ENCODE data around the gene ASS1.
A peak's percentile ranks its signal among the peaks of the same experiment; 100 is the strongest.

The ASS1 gene

DNA sequence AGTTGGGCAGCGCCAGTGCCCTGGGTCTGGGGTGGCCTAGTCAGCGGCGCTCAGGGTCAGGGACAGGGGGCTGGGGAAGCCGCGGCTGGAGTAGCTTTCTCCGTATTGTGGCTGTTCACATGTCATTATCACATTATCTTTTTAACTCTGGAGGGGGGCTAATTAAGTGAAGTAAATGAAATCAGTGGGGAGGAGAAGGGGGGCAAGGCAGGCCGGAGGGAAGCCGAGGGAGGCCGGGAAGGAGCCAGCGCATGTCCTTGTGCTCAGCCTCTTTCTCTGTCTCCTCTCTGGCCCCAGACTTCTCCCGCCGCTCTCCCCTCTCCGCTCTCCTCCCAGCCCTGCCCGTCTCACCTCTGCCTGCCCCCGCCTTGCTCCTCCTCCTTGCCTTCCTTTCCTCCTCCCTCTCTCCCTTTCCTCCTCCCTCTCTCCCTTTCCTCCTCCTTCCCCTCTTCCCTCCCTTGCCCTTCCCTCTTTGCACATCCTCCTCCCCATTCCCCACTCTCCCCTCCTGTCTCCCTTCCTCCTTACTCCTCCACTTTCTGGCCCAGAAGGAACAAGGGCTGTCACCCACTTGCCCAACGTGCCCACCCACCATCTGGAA is 38.7 kb downstream of the ASS1 start (continued):
- TF ChIP-seq, protein P1, sequence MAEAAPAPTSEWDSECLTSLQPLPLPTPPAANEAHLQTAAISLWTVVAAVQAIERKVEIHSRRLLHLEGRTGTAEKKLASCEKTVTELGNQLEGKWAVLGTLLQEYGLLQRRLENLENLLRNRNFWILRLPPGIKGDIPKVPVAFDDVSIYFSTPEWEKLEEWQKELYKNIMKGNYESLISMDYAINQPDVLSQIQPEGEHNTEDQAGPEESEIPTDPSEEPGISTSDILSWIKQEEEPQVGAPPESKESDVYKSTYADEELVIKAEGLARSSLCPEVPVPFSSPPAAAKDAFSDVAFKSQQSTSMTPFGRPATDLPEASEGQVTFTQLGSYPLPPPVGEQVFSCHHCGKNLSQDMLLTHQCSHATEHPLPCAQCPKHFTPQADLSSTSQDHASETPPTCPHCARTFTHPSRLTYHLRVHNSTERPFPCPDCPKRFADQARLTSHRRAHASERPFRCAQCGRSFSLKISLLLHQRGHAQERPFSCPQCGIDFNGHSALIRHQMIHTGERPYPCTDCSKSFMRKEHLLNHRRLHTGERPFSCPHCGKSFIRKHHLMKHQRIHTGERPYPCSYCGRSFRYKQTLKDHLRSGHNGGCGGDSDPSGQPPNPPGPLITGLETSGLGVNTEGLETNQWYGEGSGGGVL (tag by site-specific recombination; IDR thresholded peaks at IDR 0.05): peak; percentile 63
- TF ChIP-seq EGR2 (tag by site-specific recombination; IDR thresholded peaks at IDR 0.05; ENCODE audit: low read depth): peak; percentile 68

DNA sequence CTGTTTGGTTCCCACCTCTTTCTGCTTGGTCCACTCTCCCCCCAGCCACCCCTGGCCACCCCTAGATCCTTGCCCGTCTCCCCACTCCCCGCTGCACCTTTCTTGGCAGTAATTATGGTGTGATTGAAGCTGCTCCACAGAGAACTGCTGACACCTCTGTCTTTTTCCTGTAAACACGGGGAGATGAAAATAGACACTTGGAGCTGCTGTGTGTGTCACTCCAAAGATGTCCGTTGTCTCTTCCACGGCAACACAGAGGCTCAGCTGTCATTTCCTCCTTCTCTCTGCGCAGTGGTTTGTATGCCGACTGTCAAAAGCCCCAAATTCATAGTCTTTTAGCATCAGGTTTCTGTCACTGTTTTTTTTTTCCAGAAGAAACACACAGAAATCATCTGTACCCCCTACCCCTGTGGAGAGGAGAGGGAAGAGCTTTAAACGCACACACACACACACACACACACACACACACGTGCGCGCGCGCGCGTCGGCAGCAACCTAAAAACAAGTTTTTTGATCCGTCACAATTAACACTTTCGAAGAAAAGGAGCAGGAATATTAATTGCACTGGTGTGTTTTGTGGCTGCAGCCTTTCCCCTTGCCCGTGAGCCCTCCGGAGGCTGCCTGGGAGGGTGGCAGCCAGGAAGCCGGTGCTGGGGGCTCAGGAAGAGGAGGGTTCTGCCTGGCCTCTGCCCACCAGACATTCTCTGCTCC is 39.8 kb downstream of the ASS1 start:
- no peaks in the 10 kb centered on the region for H3K9me3 ChIP-seq (ENCODE audit: control insufficient read depth, insufficient read depth, low read depth, low read length)
- ChIA-PET POLR2A (interaction anchor here (0.6 kb wide), 1 partner anchor 26 kb away, joined by 3 read pairs; no protein-coding TSS in a partner anchor), CTCF (interaction anchor here (0.6 to 1.9 kb wide), 4 partner anchors 11 to 24 kb away, joined by 4 to 6 read pairs (median 4); no protein-coding TSS in a partner anchor)
- no peak overlapping the region for H3K27ac ChIP-seq (ENCODE audit: extremely low read depth, low read depth, low read length)
- no peak overlapping the region for H3K4me3 ChIP-seq (ENCODE audit: low read depth, low read length)
- peaks cover 0 to 16% of the 10 kb centered on the region in 2 experiments; a peak in 1 of 3 replicates for H3K36me3 ChIP-seq (ENCODE audit: control insufficient read depth in 2 of 2, insufficient read depth in 1 of 2, low read length in 2 of 2)
- no peaks in the 10 kb centered on the region for H3K4me1 ChIP-seq (ENCODE audit: control insufficient read depth, insufficient read depth, low read length)
- no peak for TF ChIP-seq KLF7 (tag by site-specific recombination; IDR thresholded peaks at IDR 0.05; ENCODE audit: borderline replicate concordance)
- TF ChIP-seq, protein P2, sequence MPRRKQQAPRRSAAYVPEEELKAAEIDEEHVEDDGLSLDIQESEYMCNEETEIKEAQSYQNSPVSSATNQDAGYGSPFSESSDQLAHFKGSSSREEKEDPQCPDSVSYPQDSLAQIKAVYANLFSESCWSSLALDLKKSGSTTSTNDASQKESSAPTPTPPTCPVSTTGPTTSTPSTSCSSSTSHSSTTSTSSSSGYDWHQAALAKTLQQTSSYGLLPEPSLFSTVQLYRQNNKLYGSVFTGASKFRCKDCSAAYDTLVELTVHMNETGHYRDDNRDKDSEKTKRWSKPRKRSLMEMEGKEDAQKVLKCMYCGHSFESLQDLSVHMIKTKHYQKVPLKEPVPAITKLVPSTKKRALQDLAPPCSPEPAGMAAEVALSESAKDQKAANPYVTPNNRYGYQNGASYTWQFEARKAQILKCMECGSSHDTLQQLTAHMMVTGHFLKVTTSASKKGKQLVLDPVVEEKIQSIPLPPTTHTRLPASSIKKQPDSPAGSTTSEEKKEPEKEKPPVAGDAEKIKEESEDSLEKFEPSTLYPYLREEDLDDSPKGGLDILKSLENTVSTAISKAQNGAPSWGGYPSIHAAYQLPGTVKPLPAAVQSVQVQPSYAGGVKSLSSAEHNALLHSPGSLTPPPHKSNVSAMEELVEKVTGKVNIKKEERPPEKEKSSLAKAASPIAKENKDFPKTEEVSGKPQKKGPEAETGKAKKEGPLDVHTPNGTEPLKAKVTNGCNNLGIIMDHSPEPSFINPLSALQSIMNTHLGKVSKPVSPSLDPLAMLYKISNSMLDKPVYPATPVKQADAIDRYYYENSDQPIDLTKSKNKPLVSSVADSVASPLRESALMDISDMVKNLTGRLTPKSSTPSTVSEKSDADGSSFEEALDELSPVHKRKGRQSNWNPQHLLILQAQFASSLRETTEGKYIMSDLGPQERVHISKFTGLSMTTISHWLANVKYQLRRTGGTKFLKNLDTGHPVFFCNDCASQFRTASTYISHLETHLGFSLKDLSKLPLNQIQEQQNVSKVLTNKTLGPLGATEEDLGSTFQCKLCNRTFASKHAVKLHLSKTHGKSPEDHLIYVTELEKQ (tag by site-specific recombination; IDR thresholded peaks at IDR 0.05; ENCODE audit: borderline replicate concordance): no peak
- no peak for TF ChIP-seq ZNF747 (tag by site-specific recombination; IDR thresholded peaks at IDR 0.05)
- no peak for TF ChIP-seq ZNF133 (tag by site-specific recombination; IDR thresholded peaks at IDR 0.05)
- TF ChIP-seq SALL2 (tag by site-specific recombination; IDR thresholded peaks at IDR 0.05; ENCODE audit: borderline replicate concordance): no peak
- TF ChIP-seq ZNF830 (tag by site-specific recombination; IDR thresholded peaks at IDR 0.05; ENCODE audit: low read depth): no peak
- no peak for TF ChIP-seq ZNF426 (tag by site-specific recombination; IDR thresholded peaks at IDR 0.05)
- no peak for TF ChIP-seq ZNF48 (tag by site-specific recombination; IDR thresholded peaks at IDR 0.05)
- TF ChIP-seq, protein P3, sequence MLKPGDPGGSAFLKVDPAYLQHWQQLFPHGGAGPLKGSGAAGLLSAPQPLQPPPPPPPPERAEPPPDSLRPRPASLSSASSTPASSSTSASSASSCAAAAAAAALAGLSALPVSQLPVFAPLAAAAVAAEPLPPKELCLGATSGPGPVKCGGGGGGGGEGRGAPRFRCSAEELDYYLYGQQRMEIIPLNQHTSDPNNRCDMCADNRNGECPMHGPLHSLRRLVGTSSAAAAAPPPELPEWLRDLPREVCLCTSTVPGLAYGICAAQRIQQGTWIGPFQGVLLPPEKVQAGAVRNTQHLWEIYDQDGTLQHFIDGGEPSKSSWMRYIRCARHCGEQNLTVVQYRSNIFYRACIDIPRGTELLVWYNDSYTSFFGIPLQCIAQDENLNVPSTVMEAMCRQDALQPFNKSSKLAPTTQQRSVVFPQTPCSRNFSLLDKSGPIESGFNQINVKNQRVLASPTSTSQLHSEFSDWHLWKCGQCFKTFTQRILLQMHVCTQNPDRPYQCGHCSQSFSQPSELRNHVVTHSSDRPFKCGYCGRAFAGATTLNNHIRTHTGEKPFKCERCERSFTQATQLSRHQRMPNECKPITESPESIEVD (tag by site-specific recombination; IDR thresholded peaks at IDR 0.05): no peak

DNA sequence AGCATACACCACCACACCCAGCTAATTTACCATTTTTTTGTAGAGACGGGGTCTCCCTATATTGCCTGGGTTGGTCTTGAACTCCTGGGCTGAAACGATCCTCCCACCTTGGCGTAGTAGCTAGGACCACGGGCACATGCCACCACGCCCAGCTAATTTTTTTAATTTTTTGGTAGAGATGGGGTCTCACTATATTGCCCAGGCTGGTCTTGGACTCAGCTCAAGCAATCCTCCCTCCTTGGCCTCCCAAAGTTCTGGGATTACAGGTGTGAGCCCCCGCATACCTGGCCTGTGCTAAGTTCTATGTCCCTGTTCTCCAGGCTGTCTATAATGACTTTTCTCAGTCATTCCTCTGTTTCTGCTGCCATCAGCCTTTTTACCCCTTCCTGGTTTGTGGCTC is 41.3 kb downstream of the ASS1 start:
- H3K36me3 ChIP-seq (ENCODE audit: control insufficient read depth in 2 of 2, insufficient read depth in 1 of 2, low read length in 2 of 2): peaks cover 0 to 16% of the 10 kb centered on the region in 2 experiments; a peak in 1 of 3 replicates
- no peaks in the 10 kb centered on the region for H3K9me3 ChIP-seq (ENCODE audit: control insufficient read depth, insufficient read depth, low read depth, low read length)
- ChIA-PET POLR2A (no interaction called here), CTCF (no interaction called here)
- H3K4me1 ChIP-seq (ENCODE audit: control insufficient read depth, insufficient read depth, low read length): no peaks in the 10 kb centered on the region
- no peak overlapping the region for H3K4me3 ChIP-seq (ENCODE audit: low read depth, low read length)
- H3K27ac ChIP-seq (ENCODE audit: extremely low read depth, low read depth, low read length): no peak overlapping the region
- TF ChIP-seq ZNF423 (tag by site-specific recombination; IDR thresholded peaks at IDR 0.05) (no peak), ZNF121 (tag by site-specific recombination; IDR thresholded peaks at IDR 0.05) (peak; percentile 88), ZNF391 (tag by site-specific recombination; IDR thresholded peaks at IDR 0.05; ENCODE audit: borderline replicate concordance, low read depth) (no peak), ZNF623 (tag by site-specific recombination; IDR thresholded peaks at IDR 0.05) (no peak), ZSCAN4 (tag by site-specific recombination; IDR thresholded peaks at IDR 0.05) (no peak), ZBTB44 (tag by site-specific recombination; IDR thresholded peaks at IDR 0.05) (no peak), ZEB2 (tag by site-specific recombination; IDR thresholded peaks at IDR 0.05) (no peak), ZNF629 (tag by site-specific recombination; IDR thresholded peaks at IDR 0.05) (no peak)
